GM23248 (cell line): ENCODE measurements around the gene TEX29.

Source experiments
- EZH2 ChIP-seq: fragments of 200-600 bp; sonication (generic); IDR thresholded peaks from 2 replicates; pipeline ENCODE4 v1.6.1; 2018; ENCODE audit warnings: antibody characterized with exemption, mild to moderate bottlenecking; ENCODE audit not compliant: insufficient read depth, poor library complexity, severe bottlenecking
- EZH2phosphoT487 ChIP-seq: fragments of 200-600 bp; sonication (generic); IDR thresholded peaks from 2 replicates; pipeline ENCODE4 v1.6.1; 2018; ENCODE audit warnings: antibody characterized with exemption, moderate library complexity, mild to moderate bottlenecking, low read depth; ENCODE audit not compliant: insufficient read depth

DNA sequence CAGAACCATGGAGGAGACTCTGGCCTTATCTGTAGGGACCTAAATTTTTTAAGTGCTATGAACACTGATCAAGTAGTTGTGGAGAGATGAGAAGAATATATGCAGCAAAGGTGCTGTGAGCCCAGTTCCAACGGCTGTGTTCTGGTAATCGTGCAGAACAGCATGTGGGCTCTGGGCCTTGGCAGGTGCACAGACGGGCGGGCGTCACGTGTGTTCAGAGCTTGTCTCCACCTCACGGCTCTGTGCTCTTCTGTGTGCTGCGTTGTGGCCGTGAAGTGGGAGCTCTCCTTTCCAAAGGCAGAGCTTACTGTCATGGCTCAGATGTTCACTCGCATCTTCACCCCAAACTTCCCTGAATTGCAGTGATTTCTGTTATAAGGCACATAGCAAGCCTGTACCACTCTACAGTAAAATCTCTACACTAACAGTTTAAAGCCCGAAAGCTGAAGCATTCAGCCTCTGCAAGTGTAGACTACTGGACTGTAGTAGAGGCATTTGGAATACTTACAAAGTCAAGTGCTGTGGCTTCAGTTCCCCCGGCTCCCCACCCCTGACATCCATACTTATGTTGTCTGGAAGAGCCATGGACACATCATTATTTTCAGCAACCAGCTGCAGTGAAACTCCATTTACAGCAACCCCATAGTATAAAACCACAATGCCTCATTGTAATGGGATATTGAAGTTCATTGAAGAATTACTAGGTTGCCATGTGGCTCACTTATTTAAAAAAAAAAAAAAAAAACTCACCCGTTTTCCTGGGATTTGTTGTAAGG lies 27.5 kb upstream of the TEX29 start:
- TF ChIP-seq EZH2 (no peak), EZH2phosphoT487 (no peak)
